DOHH2 (cell line): ENCODE results near the gene FTO.

Source experiments
- H3F3A ChIP-seq: fragments of 200-600 bp; sonication (generic), shearing (Covaris generic); 2 replicates; pipeline ENCODE4 v1.6.0; 2016; ENCODE audit warnings: antibody characterized with exemption, mild to moderate bottlenecking; ENCODE audit not compliant: control insufficient read depth, insufficient read depth
- H3K27ac ChIP-seq: fragments of 200-600 bp; sonication (generic); 2 replicates; pipeline ENCODE4 v1.5.1; 2014; ENCODE audit warnings: low read depth, mild to moderate bottlenecking, low read length, moderate library complexity
- H3K27me3 ChIP-seq: fragments of 200-600 bp; sonication (generic); 2 replicates; pipeline ENCODE4 v1.6.1; 2014; ENCODE audit warnings: mild to moderate bottlenecking, low read length, mixed read lengths; ENCODE audit not compliant: control insufficient read depth
- H3K36me3 ChIP-seq: fragments of 200-600 bp; sonication (generic); 2 replicates; pipeline ENCODE4 v1.6.1; 2014; ENCODE audit warnings: mild to moderate bottlenecking, low read length, moderate library complexity, mixed read lengths; ENCODE audit not compliant: control insufficient read depth
- H3K4me1 ChIP-seq: fragments of 200-600 bp; sonication (generic); 2 replicates; pipeline ENCODE4 v1.6.1; 2014; ENCODE audit warnings: mild to moderate bottlenecking, low read length, mixed read lengths; ENCODE audit not compliant: control insufficient read depth
- H3K4me2 ChIP-seq: fragments of 200-600 bp; sonication (generic); 2 replicates; pipeline ENCODE4 v1.6.0; 2014; ENCODE audit warnings: mild to moderate bottlenecking, low read length, moderate library complexity
- H3K4me3 ChIP-seq: fragments of 200-600 bp; sonication (generic); 2 replicates; pipeline ENCODE4 v1.5.1; 2014; ENCODE audit warnings: mild to moderate bottlenecking, low read length, mixed read lengths
- H3K79me2 ChIP-seq: fragments of 200-600 bp; sonication (generic); 2 replicates; pipeline ENCODE4 v1.6.1; 2014; ENCODE audit warnings: mild to moderate bottlenecking, low read length, mixed read lengths; ENCODE audit not compliant: control insufficient read depth
- H3K9me2 ChIP-seq: fragments of 200-600 bp; sonication (generic); replicated peaks from 2 replicates; pipeline ENCODE4 v1.6.1; 2014; ENCODE audit warnings: mild to moderate bottlenecking, low read length, mixed read lengths; ENCODE audit not compliant: control insufficient read depth
- H3K9me3 ChIP-seq: fragments of 200-600 bp; sonication (generic); 2 replicates; pipeline ENCODE4 v1.6.1; 2014; ENCODE audit warnings: antibody characterized with exemption, low read length, mixed read lengths; ENCODE audit not compliant: control insufficient read depth, insufficient read depth
- H4K20me1 ChIP-seq: fragments of 200-600 bp; sonication (generic); 2 replicates; pipeline ENCODE4 v1.6.0; 2014; ENCODE audit warnings: low read depth, mild to moderate bottlenecking, antibody characterized with exemption, low read length, moderate library complexity; ENCODE audit not compliant: control insufficient read depth, insufficient read depth
- CTCF ChIP-seq: fragments of 200-600 bp; sonication (generic); IDR thresholded peaks from one replicate; pipeline ENCODE4 v1.5.1; 2014; ENCODE audit warnings: antibody characterized with exemption, mild to moderate bottlenecking, low read depth, low read length; ENCODE audit not compliant: poor library complexity, severe bottlenecking
- EZH2phosphoT487 ChIP-seq: fragments of 200-600 bp; sonication (generic); IDR thresholded peaks from 2 replicates; pipeline ENCODE4 v1.6.1; 2017; ENCODE audit warnings: borderline replicate concordance, mild to moderate bottlenecking, antibody characterized with exemption, low read length, moderate library complexity, mixed read lengths

Gene FTO

GRCh38 chr16:53912155-53912554 lies 208.2 kb downstream of the FTO start:
- no peak for TF ChIP-seq CTCF
- no peak for TF ChIP-seq EZH2phosphoT487
- Histone ChIP-seq H3K9me2 (no peaks in the 10 kb centered on the region), H3K4me2 (no peak overlapping the region), H3K4me3 (no peak overlapping the region), H3K4me1 (no peaks in the 10 kb centered on the region), H3K79me2 (no peaks in the 10 kb centered on the region), H3F3A (no peaks in the 10 kb centered on the region), H4K20me1 (no peaks in the 10 kb centered on the region), H3K9me3 (no peaks in the 10 kb centered on the region), H3K27me3 (no peaks in the 10 kb centered on the region), H3K27ac (no peak overlapping the region), H3K36me3 (no peaks in the 10 kb centered on the region)

GRCh38 chr16:53913099-53913870 lies 209.3 kb downstream of the FTO start:
- H3F3A ChIP-seq, result no peaks in the 10 kb centered on the region
- no peaks in the 10 kb centered on the region for H3K27me3 ChIP-seq
- no peak overlapping the region for H3K4me3 ChIP-seq
- no peaks in the 10 kb centered on the region for H3K4me1 ChIP-seq
- no peaks in the 10 kb centered on the region for H3K9me3 ChIP-seq
- H4K20me1 ChIP-seq, result no peaks in the 10 kb centered on the region
- no peak overlapping the region for H3K4me2 ChIP-seq
- no peaks in the 10 kb centered on the region for H3K9me2 ChIP-seq
- H3K27ac ChIP-seq, result no peak overlapping the region
- no peak for TF ChIP-seq CTCF
- TF ChIP-seq EZH2phosphoT487, result no peak
- no peaks in the 10 kb centered on the region for H3K36me3 ChIP-seq
- H3K79me2 ChIP-seq, result no peaks in the 10 kb centered on the region

GRCh38 chr16:53913920-53914319 lies 210.0 kb downstream of the FTO start:
- Histone ChIP-seq H3K9me2 (no peaks in the 10 kb centered on the region), H3K4me1 (no peaks in the 10 kb centered on the region), H3K79me2 (no peaks in the 10 kb centered on the region), H3K4me3 (no peak overlapping the region), H3K27me3 (no peaks in the 10 kb centered on the region), H4K20me1 (no peaks in the 10 kb centered on the region), H3K4me2 (no peak overlapping the region), H3F3A (no peaks in the 10 kb centered on the region), H3K27ac (no peak overlapping the region), H3K36me3 (no peaks in the 10 kb centered on the region), H3K9me3 (no peaks in the 10 kb centered on the region)
- TF ChIP-seq CTCF (no peak), EZH2phosphoT487 (no peak)
